Thoracic aorta (tissue), 2 donors: ENCODE data around the gene DLGAP3. TPM values are rescaled to one million over a fixed set of nuclear protein-coding genes. Genes with fewer than 3 reads are reported as not detected.
"Not testable (repeated sequence)": the region's sequence is repeated elsewhere in the genome, so short reads cannot be mapped to it uniquely, and the experiment has no call there.

Experiments
- ATAC-seq: fragments of 150-250 bp; one replicate; pipeline ENCODE4 v1.8.0; 2017; ENCODE audit warnings: low read depth; ENCODE audit not compliant: insufficient number of reproducible peaks, low FRiP score
- DNase-seq: peaks from one replicate; pipeline ENCODE4 v3.0.0-alpha.2; 2020; ENCODE audit warnings: low spot score
- H3K27ac ChIP-seq, 2 donors: fragments of 200-600 bp; sonication (generic); 1 replicate in 1 of 2; 2 replicates in 1 of 2; pipeline ENCODE4 v1.5.1; 2016; ENCODE audit warnings: mild to moderate bottlenecking in 2 of 2, moderate library complexity in 2 of 2
- H3K27me3 ChIP-seq: fragments of 200-600 bp; sonication (generic); replicated peaks from 2 replicates; pipeline ENCODE4 v1.6.0; 2016; ENCODE audit warnings: mild to moderate bottlenecking; ENCODE audit not compliant: insufficient read depth
- H3K36me3 ChIP-seq: fragments of 200-600 bp; sonication (generic); one replicate; pipeline ENCODE4 v1.5.1; 2016
- H3K4me1 ChIP-seq, 2 donors: fragments of 200-600 bp; sonication (generic); 1 replicate in 1 of 2; 2 replicates in 1 of 2; pipeline versions ENCODE4 v1.5.1 to v1.6.0; 2016; ENCODE audit warnings: low read depth in 2 of 2, mild to moderate bottlenecking in 1 of 2; ENCODE audit not compliant: control insufficient read depth in 1 of 2
- H3K4me3 ChIP-seq: fragments of 200-600 bp; sonication (generic); 2 replicates; pipeline ENCODE4 v1.5.1; 2016; ENCODE audit warnings: mild to moderate bottlenecking
- H3K9me3 ChIP-seq: fragments of 200-600 bp; sonication (generic); 2 replicates; pipeline ENCODE4 v1.5.1; 2016
- total RNA-seq, 2 donors: library from RNA; depleted of rRNA; stranded (reverse); fragments of >200 nt; gene quantifications; one replicate each; pipeline versions ENCODE4 v1.1.0 to v1.2.3, GENCODE V29; 2016
- TF ChIP-seq, protein P1 (sequence below): fragments of 200-600 bp; sonication (generic); IDR thresholded peaks from one replicate; pipeline ENCODE4 v1.5.1; 2019; ENCODE audit warnings: antibody characterized with exemption

Gene DLGAP3
- total RNA-seq, 2 donors from 2014 or later, result 0.14 to 0.21 TPM

DNA sequence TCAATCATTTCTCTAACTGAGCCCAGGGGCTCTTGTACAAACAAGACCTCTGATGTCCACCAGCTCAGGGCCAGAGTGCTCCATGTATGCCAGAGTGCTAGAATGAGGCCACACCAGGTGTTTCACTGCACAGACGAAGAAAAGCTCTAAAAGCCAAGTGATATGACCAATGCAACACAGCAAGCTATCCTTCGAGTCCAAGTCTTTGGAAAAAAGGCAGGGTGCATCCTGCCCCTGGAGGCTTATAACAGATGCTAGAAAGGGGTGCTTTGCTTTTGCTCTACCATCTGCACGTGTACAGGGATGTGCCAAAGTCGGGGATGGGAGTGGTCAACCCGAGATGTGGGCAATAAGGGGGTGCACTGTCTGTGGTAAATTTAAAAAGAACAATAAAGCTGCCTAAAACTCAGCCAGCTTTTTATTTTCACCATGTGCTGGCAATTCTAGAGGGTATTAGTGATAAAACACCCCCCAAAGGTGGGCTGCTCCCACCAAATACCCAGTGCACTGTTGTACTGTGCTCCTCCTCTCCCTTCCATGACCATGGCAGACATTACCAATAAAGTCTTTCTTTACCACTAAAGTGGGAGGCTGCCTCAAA, 102.0 kb downstream of the DLGAP3 start:
- ATAC-seq (no peak), DNase-seq (no peak)
- no peaks in the 10 kb centered on the region for H3K9me3 ChIP-seq
- H3K27me3 ChIP-seq, result no peaks in the 10 kb centered on the region
- peak overlapping the region in 1 of 2 donors; percentile 39 for H3K27ac ChIP-seq
- TF ChIP-seq, protein P1, sequence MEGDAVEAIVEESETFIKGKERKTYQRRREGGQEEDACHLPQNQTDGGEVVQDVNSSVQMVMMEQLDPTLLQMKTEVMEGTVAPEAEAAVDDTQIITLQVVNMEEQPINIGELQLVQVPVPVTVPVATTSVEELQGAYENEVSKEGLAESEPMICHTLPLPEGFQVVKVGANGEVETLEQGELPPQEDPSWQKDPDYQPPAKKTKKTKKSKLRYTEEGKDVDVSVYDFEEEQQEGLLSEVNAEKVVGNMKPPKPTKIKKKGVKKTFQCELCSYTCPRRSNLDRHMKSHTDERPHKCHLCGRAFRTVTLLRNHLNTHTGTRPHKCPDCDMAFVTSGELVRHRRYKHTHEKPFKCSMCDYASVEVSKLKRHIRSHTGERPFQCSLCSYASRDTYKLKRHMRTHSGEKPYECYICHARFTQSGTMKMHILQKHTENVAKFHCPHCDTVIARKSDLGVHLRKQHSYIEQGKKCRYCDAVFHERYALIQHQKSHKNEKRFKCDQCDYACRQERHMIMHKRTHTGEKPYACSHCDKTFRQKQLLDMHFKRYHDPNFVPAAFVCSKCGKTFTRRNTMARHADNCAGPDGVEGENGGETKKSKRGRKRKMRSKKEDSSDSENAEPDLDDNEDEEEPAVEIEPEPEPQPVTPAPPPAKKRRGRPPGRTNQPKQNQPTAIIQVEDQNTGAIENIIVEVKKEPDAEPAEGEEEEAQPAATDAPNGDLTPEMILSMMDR, result no peak
- H3K36me3 ChIP-seq, result no peaks in the 10 kb centered on the region
- peaks cover 11 to 53% of the 10 kb centered on the region in 2 donors for H3K4me1 ChIP-seq
- no peak overlapping the region for H3K4me3 ChIP-seq

DNA sequence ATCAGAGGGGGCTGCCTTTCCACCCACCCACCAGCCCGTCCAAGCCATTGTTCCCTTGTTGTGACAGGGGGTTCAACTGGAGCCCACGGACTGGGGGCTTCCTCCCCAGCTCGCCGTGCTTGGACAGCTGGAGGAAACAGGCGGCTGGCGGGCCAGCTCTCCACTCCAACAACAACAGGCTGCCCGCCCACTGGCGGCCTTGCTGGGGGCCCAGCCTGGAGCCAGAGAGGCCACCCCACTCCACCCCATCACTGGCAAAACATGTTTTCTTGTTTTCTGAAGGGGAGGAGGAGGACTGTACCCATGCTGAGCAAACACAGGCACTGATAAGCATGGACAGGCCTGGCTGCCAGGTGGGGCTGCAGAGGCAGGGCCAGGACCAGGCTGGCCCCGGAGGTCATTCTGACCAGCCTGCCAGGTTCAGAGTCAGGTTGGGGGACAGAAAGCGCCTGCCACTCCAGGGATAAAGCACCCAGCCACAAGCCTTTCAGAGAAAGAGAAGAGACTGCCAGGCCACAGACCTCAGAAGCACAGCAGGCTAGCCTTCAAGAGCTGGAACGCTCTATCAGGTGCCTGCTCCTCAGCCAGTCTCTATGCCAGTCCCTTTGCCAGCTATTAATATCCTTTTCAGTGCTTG, 103.9 kb downstream of the DLGAP3 start:
- H3K4me3 ChIP-seq, result peak overlapping the region; percentile 43
- DNase-seq, result no peak
- ATAC-seq, result no peak
- peaks cover 14 to 50% of the 10 kb centered on the region in 2 donors for H3K4me1 ChIP-seq
- TF ChIP-seq, protein P1, result no peak
- no peaks in the 10 kb centered on the region for H3K9me3 ChIP-seq
- peak overlapping the region; percentile 60 to 81 for H3K27ac ChIP-seq
- H3K27me3 ChIP-seq, result no peaks in the 10 kb centered on the region
- no peaks in the 10 kb centered on the region for H3K36me3 ChIP-seq

DNA sequence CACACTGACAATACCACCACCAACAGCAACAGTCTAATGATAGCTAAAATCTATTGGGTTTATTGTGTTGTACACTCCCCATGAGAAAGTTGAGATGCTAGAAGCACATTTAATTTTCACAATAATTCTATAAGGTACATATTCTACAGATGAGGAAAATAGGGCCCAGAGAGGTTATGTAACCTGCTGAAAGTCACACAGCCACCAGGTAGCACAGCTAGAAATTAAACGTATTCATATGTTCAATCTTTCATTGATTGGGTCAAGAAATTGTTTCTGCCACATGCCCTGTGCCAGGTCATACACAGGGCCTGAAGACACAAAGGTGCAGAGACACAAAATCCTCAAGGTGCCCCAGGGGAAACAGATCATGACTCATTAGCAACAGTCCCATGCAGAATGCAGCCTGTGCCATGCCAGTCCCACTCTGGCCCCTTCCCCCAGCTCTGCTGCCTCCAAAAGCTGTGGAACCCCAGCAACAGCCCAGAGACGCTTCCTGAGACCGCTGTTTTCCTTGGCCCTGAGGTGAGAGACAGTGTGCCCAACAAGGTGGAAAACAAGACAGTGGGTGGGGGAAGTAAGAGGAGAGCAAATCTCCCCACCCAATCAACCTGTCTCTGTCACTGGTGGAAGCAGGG, 104.5 kb downstream of the DLGAP3 start:
- Histone ChIP-seq H3K9me3 (no peaks in the 10 kb centered on the region), H3K4me3 (peak overlapping the region; percentile 43), H3K27me3 (no peaks in the 10 kb centered on the region), H3K27ac (peak overlapping the region; percentile 60 to 81), H3K4me1 (peaks cover 14 to 48% of the 10 kb centered on the region in 2 donors), H3K36me3 (no peaks in the 10 kb centered on the region)
- DNase-seq (no peak), ATAC-seq (no peak)
- TF ChIP-seq, protein P1, result no peak

GRCh38 chr1:34822202-34822601, 107.2 kb downstream of the DLGAP3 start:
- no peaks in the 10 kb centered on the region for H3K27me3 ChIP-seq
- no peaks in the 10 kb centered on the region for H3K9me3 ChIP-seq
- no peak overlapping the region for H3K27ac ChIP-seq
- no peak for ATAC-seq
- peaks cover 9 to 34% of the 10 kb centered on the region in 2 donors for H3K4me1 ChIP-seq
- H3K4me3 ChIP-seq, result no peak overlapping the region
- TF ChIP-seq, protein P1, result no peak
- no peaks in the 10 kb centered on the region for H3K36me3 ChIP-seq
- DNase-seq, result no peak

GRCh38 chr1:34818862-34819261, 110.6 kb downstream of the DLGAP3 start:
- not testable (repeated sequence) for H3K27ac ChIP-seq, H3K4me3 ChIP-seq, ATAC-seq, DNase-seq, H3K9me3 ChIP-seq, H3K36me3 ChIP-seq, H3K27me3 ChIP-seq
- H3K4me1 ChIP-seq, result peaks cover 27 to 32% of the 10 kb centered on the region in 2 donors
